Measurements from ENCODE around the gene ADGRE2. TPM values are rescaled to one million over a fixed set of nuclear protein-coding genes. Genes with fewer than 3 reads are reported as not detected.
"Not testable (repeated sequence)": the region's sequence is repeated elsewhere in the genome, so short reads cannot be mapped to it uniquely, and the experiment has no call there.

ADGRE2 gene
- total RNA-seq, 1 donor from 2014 or later = 0.21 TPM

- Histone ChIP-seq H3K4me3 (no peak overlapping the region), H3K9me3 (no peaks in the 10 kb centered on the region), H3K27me3 (no peaks in the 10 kb centered on the region), H3K27ac (no peak overlapping the region), H3K36me3 (no peaks in the 10 kb centered on the region), H3K4me1 (no peaks in the 10 kb centered on the region)
- TF ChIP-seq CTCF (IDR thresholded peaks at IDR 0.05) = no peak
- intact Hi-C loops (cut with DNase I) = no loop called here
- DNase-seq (ENCODE audit: low spot score in 2 of 2) = no peak
Observed at GRCh38 chr19:14809272-14810057, 31.1 kb upstream of the ADGRE2 start.

DNA sequence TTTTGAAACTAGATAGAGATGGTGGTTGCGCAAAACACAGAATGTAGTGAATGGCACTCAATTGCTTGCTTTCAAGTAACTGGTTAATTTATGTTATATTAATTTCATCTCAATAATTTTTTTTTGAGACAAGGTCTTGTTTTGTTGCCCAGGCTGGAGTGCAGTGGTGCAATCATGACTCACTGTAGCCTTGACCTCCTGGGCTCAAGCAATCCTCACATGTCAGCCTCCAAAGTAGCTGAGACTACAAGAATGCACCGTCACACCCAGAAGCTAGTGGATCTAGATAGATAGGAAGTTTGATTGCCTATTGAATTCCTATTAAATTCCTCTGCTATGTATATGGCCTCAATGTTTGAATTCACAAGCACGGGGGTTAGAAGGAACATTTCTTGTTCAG lies 26.4 kb upstream of the ADGRE2 start:
- H3K4me1 ChIP-seq = no peaks in the 10 kb centered on the region
- H3K9me3 ChIP-seq = no peaks in the 10 kb centered on the region
- H3K4me3 ChIP-seq = no peak overlapping the region
- H3K36me3 ChIP-seq = no peaks in the 10 kb centered on the region
- no peak overlapping the region for H3K27ac ChIP-seq
- DNase-seq (ENCODE audit: low spot score in 2 of 2) = no peak
- no peak for TF ChIP-seq CTCF (IDR thresholded peaks at IDR 0.05)
- H3K27me3 ChIP-seq = no peaks in the 10 kb centered on the region
- intact Hi-C loops (cut with DNase I) = no loop called here

- intact Hi-C loops (cut with DNase I) = no loop called here
- H3K27me3 ChIP-seq = no peaks in the 10 kb centered on the region
Observed at GRCh38 chr19:14798760-14799159, 20.4 kb upstream of the ADGRE2 start.

DNA sequence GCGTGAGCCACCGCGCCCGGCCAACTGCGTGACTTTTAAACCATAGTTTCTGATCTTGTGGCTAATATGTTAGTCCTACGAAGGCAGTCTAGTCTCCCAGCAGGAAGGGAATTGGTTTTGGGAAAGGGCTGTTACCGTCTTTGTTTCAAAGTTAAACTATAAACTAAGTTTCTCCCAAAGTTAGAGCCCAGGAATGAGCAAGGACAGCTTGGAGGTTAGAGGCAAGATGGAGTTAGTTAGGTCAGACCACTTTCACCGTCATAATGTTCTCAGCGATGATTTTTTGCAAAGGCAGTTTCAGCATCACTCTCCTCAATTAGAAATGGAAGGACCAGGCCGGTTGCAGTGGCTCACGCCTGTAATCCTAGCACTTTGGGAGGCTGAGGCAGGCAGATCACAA lies 17.7 kb upstream of the ADGRE2 start:
- DNase-seq (ENCODE audit: low spot score in 2 of 2) = no peak
- Histone ChIP-seq H3K4me1 (no peaks in the 10 kb centered on the region), H3K27ac (no peak overlapping the region), H3K4me3 (no peak overlapping the region), H3K9me3 (peaks cover 0 to 4% of the 10 kb centered on the region in 2 donors), H3K27me3 (no peaks in the 10 kb centered on the region), H3K36me3 (no peaks in the 10 kb centered on the region)
- intact Hi-C loops (cut with DNase I) = no loop called here
- TF ChIP-seq CTCF (IDR thresholded peaks at IDR 0.05) = no peak

More at GRCh38 chr19:14798760-14799159, 20.4 kb upstream of the ADGRE2 start:
- no peaks in the 10 kb centered on the region for H3K9me3 ChIP-seq
- no peak for DNase-seq (ENCODE audit: low spot score in 2 of 2)
- no peak for TF ChIP-seq CTCF (IDR thresholded peaks at IDR 0.05)
- H3K4me3 ChIP-seq = no peak overlapping the region
- H3K4me1 ChIP-seq = no peaks in the 10 kb centered on the region
- H3K27ac ChIP-seq = no peak overlapping the region
- no peaks in the 10 kb centered on the region for H3K36me3 ChIP-seq

DNA sequence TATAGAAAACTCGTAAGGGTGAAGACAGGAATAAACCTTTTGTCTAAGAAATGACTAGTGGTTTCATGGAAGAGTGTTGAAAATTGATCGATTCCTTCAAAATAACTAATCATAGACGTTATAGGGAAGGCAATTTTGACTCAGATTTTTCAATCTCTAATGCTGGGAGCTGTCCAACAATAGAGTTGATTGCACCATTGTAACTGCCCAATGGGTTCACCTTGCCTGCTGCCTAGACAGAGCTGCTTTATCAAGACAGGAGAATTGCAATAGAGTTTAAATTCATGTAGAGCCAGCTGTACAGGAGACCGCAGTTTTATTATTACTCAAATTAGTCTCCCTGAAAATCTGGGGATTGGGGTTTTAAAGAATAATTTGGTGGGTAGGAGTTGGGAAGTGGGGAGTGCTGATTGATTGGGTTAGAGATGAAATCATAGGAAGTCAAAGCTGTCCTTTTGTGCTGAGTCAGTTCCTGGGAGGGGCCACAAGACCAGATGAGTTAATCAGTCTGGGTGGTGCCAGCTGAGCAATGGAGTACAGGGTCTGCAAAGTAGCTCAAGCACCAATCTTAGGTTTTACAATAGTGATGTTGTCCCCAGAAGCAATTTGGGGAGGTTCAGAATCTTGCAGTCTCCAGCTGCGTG lies 16.8 kb upstream of the ADGRE2 start:
- Histone ChIP-seq H3K4me3 (no peak overlapping the region), H3K27ac (no peak overlapping the region), H3K9me3 (peaks cover 0 to 4% of the 10 kb centered on the region in 2 donors), H3K27me3 (no peaks in the 10 kb centered on the region), H3K36me3 (no peaks in the 10 kb centered on the region), H3K4me1 (no peaks in the 10 kb centered on the region)
- no peak for TF ChIP-seq CTCF (IDR thresholded peaks at IDR 0.05)
- DNase-seq (ENCODE audit: low spot score in 2 of 2) = no peak
- intact Hi-C loops (cut with DNase I) = no loop called here

GRCh38 chr19:14792250-14792649 lies 13.9 kb upstream of the ADGRE2 start:
- H3K4me1 ChIP-seq; H3K9me3 ChIP-seq; DNase-seq (ENCODE audit: low spot score in 2 of 2); H3K27ac ChIP-seq; H3K27me3 ChIP-seq; H3K36me3 ChIP-seq; intact Hi-C loops (cut with DNase I); H3K4me3 ChIP-seq: not testable (repeated sequence)

Data from ascending aorta (tissue), 2 donors.